ENCODE measurements around the gene ASPG.

- TF ChIP-seq, protein P1, sequence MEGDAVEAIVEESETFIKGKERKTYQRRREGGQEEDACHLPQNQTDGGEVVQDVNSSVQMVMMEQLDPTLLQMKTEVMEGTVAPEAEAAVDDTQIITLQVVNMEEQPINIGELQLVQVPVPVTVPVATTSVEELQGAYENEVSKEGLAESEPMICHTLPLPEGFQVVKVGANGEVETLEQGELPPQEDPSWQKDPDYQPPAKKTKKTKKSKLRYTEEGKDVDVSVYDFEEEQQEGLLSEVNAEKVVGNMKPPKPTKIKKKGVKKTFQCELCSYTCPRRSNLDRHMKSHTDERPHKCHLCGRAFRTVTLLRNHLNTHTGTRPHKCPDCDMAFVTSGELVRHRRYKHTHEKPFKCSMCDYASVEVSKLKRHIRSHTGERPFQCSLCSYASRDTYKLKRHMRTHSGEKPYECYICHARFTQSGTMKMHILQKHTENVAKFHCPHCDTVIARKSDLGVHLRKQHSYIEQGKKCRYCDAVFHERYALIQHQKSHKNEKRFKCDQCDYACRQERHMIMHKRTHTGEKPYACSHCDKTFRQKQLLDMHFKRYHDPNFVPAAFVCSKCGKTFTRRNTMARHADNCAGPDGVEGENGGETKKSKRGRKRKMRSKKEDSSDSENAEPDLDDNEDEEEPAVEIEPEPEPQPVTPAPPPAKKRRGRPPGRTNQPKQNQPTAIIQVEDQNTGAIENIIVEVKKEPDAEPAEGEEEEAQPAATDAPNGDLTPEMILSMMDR (IDR thresholded peaks at IDR 0.05) = no peak
- TF ChIP-seq ZFX (IDR thresholded peaks at IDR 0.05; ENCODE audit: borderline replicate concordance) = no peak
Observed at GRCh38 chr14:104164512-104164911, 79.0 kb downstream of the ASPG start.
